ENCODE measurements around the gene ARHGAP42.

GRCh38 chr11:100990931-100991330, 303.8 kb downstream of the ARHGAP42 start:
- TF ChIP-seq, protein P1, sequence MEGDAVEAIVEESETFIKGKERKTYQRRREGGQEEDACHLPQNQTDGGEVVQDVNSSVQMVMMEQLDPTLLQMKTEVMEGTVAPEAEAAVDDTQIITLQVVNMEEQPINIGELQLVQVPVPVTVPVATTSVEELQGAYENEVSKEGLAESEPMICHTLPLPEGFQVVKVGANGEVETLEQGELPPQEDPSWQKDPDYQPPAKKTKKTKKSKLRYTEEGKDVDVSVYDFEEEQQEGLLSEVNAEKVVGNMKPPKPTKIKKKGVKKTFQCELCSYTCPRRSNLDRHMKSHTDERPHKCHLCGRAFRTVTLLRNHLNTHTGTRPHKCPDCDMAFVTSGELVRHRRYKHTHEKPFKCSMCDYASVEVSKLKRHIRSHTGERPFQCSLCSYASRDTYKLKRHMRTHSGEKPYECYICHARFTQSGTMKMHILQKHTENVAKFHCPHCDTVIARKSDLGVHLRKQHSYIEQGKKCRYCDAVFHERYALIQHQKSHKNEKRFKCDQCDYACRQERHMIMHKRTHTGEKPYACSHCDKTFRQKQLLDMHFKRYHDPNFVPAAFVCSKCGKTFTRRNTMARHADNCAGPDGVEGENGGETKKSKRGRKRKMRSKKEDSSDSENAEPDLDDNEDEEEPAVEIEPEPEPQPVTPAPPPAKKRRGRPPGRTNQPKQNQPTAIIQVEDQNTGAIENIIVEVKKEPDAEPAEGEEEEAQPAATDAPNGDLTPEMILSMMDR (IDR thresholded peaks at IDR 0.05): no peak
- no peak for TF ChIP-seq POLR2AphosphoS5 (IDR thresholded peaks at IDR 0.05)
